Gastrocnemius medialis (tissue), 4 donors: ENCODE data around the gene ACOT6.
"Not testable (repeated sequence)": the region's sequence is repeated elsewhere in the genome, so short reads cannot be mapped to it uniquely, and the experiment has no call there.

ENCODE experiments used
- CTCF ChIP-seq, 5 experiments: fragments of 450-650 bp in 3 of 5; fragments of 200-600 bp in 2 of 5; sonication (generic) in 2 of 5; IDR thresholded peaks in 4 of 5; conservative IDR thresholded peaks in 1 of 5; 1 replicate in 4 of 5; 2 replicates in 1 of 5; pipeline ENCODE4 v1.5.1; 2016 to 2019; ENCODE audit warnings: antibody characterized with exemption in 5 of 5, mild to moderate bottlenecking in 3 of 5, moderate library complexity in 3 of 5
- POLR2A ChIP-seq, 2 donors: fragments of 450-650 bp; IDR thresholded peaks; one replicate each; pipeline ENCODE4 v1.6.1; 2017; ENCODE audit warnings: antibody characterized with exemption in 2 of 2, mild to moderate bottlenecking in 2 of 2, moderate library complexity in 2 of 2

- TF ChIP-seq CTCF (IDR thresholded peaks at IDR 0.05 in 4 of 5, conservative IDR thresholded peaks at IDR 0.05 in 1 of 5); POLR2A (IDR thresholded peaks at IDR 0.05): not testable (repeated sequence)
Measured at GRCh38 chr14:73590673-73591004, 21.7 kb upstream of the ACOT6 start.
